NCI-H345 treated with DMSO at 0.1 percent for 48 hours (cell line): ENCODE measurements around the gene GH1.
A peak's percentile ranks its signal among the peaks of the same experiment; 100 is the strongest.
"Not testable (repeated sequence)": the region's sequence is repeated elsewhere in the genome, so short reads cannot be mapped to it uniquely, and the experiment has no call there.

Source experiments
- DNase-seq: peaks from one replicate; lab custom pipeline; 2025; ENCODE audit not compliant: unreplicated experiment; lab: John Stamatoyannopoulos, UW

GH1 gene

DNA sequence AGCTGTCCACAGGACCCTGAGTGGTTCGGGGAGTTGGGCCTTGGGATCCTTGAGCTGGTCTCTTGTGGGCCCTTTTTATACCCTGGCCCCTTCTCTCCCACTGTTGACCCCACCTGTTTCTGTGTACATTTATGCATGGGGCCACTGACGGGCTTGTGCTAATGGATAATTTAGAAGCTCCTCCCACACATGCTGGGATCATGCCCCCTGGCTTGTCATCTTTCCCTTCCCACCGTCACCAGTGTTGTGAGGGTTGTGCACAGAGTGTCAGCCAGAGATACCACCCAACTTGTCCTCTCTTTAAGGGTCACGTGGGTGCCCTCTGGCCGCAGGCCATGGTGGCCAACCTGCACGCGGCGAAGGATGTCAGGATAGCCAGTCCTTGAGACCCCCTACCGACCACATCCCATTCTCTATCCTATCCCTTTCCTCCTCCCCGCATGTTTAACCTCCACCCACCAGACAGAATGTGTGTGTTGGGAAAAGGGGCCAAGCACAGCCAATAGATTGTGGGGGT, at the start of gene GH1:
Gene GH1 (minus strand): TSS at position 51 of the 517 bp plus-strand sequence. CDS start 63 bp downstream, outside the sequence.
- not testable (repeated sequence) for DNase-seq

GRCh38 chr17:63967953-63968352, 49.3 kb upstream of the GH1 start:
- DNase-seq = no peak

GRCh38 chr17:63966646-63967264, 48.1 kb upstream of the GH1 start:
- no peak for DNase-seq

DNA sequence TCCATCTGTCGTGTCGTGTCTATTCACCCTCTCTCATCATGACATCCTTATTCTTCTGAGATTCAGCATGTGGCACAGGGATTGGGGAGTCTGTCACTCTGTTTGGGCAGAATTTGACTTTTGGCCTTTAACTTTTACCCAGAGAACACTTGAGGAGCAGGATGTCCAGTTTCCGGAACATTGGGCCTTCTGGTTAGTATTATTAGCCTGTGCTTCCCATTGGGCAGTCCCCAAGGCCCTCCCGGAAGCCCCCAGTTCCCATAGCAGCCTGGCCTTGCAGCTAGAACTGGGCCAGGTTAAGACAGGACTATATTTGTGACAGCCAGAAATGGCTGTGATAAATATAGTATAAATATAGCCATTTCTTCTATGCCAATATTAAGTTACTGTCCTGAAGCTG, 44.5 kb upstream of the GH1 start:
- no peak for DNase-seq

DNA sequence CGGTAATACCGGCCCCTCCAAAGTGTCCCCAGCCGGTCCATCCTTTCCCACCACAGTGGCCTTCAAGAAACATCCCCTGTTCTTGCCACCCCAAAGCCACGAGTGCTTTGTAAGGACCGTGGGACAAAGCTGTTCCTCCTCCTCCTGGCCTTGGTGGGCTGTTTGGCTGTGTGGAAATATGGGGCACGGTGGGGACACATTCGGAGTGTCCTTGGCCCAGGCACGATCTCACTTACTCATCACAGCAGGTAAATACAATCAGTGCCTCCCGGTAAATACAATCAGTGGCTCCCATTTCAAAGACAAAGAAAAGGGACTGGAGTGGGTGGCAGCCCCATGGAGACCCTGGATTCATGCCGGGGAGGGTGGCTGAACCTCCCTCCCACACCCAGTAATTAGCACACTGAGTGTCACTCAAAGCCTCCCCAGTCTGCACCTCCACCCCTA, 43.7 kb upstream of the GH1 start:
- no peak for DNase-seq

GRCh38 chr17:63961355-63962212, 42.9 kb upstream of the GH1 start:
- no peak for DNase-seq

DNA sequence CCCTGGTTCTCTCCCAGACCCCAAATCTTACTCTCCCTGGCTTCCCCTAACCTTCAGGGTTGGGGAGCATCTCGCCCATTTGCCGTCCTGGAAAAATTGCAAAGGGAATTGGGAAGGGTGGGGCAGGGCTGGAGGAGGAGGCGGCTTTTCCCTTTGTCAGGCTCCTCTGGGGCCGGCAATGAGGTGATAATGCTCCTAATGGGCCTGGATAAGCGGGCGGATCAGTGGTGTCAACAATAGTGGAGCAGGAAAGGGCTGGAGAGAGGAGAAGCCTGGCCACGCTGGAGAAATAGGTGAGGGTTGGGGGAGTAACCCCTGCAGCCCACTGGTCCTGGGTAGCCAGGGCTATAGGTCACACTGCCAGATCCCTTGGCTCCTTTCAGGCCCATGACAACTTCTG, 41.8 kb upstream of the GH1 start:
- no peak for DNase-seq

- DNase-seq = no peak
Observed at GRCh38 chr17:63960006-63960405, 41.4 kb upstream of the GH1 start.

- no peak for DNase-seq
Observed at GRCh38 chr17:63956296-63956920, 37.8 kb upstream of the GH1 start.

DNA sequence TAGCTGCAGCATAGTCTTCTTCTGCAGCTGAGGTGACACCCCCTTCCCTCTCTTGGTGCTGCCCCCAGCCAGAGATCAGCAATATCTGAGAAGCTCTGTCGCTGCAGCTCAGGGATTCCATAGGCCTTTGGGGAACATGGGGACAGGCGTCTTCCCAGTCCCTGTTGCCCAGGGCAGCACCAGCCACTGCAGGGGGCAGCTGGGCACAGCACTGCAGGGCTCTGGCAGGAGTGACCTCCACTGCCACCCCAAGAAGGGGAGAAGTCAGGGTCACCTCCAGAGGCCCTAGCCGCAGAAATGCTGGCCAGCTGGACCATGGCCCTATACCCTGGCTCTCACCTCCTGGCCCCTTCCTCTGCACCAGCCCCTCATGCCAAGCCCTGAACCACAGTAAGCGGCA, 37.2 kb upstream of the GH1 start:
- DNase-seq = no peak

DNA sequence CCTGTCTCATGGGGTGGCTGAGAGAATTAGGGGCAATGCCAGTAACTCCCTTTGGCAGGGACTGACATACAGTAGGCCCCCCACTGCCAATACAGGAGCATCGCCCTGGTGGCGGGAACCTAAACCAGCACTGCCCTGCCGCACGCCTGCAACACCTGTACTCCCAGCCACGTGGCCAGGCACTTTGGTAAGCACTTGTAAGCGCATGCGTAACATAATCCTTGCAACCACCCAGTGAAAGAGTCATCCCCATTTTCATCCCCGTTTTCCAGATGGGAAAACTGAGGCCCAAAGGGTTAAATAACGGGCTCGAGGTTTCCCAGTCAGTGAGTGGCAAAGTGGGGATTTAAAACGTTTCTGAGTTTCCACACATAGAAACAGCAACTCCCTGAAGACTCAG, 36.6 kb upstream of the GH1 start:
- DNase-seq = no peak

GRCh38 chr17:63954402-63955063, 35.9 kb upstream of the GH1 start:
- DNase-seq = no peak

DNA sequence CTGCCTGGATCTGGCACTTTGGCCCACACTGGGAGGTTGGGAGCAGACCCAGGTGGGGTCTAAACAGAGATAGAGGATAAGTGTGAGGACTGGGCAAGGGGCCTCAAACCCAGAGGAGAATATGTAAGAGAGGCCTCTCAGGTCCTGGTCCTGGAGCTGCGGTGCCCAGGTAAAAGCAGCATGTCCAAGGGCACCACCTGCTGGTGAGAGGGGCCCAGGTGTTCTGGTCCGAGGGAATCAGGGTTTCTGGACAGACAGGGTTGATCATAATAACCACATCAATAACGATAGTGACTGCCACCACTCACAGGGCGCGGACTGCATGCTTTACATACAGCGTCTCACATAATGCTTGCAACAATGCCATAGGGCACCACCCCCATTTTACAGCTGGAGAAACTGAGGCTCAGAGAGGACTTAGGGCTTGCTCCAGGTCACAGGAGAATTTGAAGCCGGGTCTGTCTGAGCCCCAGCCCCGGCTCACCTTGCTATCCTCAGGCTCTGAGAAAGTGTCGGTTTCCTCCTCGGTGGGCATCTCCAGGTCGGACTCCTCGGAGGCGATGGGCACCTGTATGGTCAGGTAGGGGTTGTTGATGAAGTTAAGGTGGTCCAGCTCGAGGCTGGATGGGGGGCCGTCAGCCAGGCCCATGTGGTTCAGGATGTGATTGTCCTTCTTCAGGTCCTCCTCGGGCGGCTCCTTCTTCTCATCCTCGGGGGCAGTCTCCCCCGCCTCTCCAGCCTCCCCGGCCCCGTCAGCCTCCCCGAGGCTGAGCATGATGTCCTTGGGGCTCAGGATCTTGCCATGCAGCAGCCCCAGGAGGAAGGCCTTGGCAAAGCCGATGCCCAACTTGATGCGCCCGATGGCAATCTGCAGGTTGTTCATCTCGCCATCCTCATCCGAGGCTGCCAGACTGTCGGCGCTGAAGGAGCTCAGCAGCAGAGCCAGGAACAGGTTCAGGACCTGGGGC, 32.6 kb upstream of the GH1 start:
- no peak for DNase-seq

- DNase-seq = no peak
Observed at GRCh38 chr17:63949576-63950250, 31.1 kb upstream of the GH1 start.

GRCh38 chr17:63948521-63948920, 29.9 kb upstream of the GH1 start:
- no peak for DNase-seq

DNA sequence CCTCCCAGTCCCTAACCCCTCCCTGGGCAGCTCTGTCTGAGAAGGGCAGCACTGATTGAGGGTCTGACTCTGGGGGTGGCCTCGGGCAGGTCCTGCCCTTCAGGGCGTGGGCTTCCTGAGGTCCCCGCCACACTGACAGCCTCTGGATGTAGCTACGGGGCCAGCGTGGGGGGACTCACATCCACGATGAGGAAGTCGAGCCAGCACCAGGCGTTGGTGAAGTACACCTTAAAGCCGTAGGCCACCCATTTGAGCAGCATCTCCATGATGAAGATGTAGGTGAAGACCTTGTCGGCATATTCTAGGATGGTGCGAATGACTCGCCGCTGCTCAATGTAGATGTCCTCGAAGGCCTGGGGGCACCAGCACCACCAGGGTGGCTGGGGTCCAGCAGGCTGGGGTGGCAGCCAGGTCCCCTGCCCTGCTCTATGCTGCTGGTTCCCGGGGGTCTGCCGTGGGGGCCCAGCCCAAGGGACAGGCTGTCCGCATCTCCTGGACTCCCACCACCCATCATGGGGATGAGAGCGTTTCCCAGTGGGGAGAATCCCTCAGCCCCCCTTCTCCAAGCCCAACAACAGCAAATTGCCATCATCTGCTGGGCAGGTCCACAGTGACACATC, 29.2 kb upstream of the GH1 start:
- DNase-seq = no peak

- peak; percentile 33 for DNase-seq
Observed at GRCh38 chr17:63946440-63947363, 28.1 kb upstream of the GH1 start.
